PC-3 (cell line): Measurements from ENCODE around the gene MYOF.

Experiments used
- CTCF ChIP-seq: fragments of 300-600 bp; sonication (generic); conservative IDR thresholded peaks from 2 replicates; pipeline ENCODE4 v1.5.1; 2017; ENCODE audit warnings: antibody characterized with exemption, low read depth, mild to moderate bottlenecking, low read length
- EZH2 ChIP-seq: fragments of 300-600 bp; sonication (generic); IDR thresholded peaks from one replicate; pipeline ENCODE4 v1.6.1; 2017; ENCODE audit warnings: antibody characterized with exemption, mild to moderate bottlenecking, low read length; ENCODE audit not compliant: unreplicated experiment
- EZH2phosphoT487 ChIP-seq: fragments of 300-600 bp; sonication (generic); IDR thresholded peaks from 2 replicates; pipeline ENCODE4 v1.6.1; 2018; ENCODE audit warnings: mild to moderate bottlenecking, antibody characterized with exemption, low read length, borderline replicate concordance

GRCh38 chr10:93412801-93413200 is 69.3 kb downstream of the MYOF start:
- no peak for TF ChIP-seq CTCF
- no peak for TF ChIP-seq EZH2phosphoT487
- no peak for TF ChIP-seq EZH2
